Hepatocyte (in vitro differentiated cells): ENCODE results near the gene PLPP1. TPM values are rescaled to one million over a fixed set of nuclear protein-coding genes. Genes with fewer than 3 reads are reported as not detected.

Source experiments
- DNase-seq: peaks from one replicate; pipeline ENCODE4 v3.0.0-alpha.2; 2016; ENCODE audit warnings: low spot score
- H2AFZ ChIP-seq: fragments of 200-600 bp; sonication (generic); 2 replicates; pipeline ENCODE4 v1.6.0; 2016; ENCODE audit warnings: antibody characterized with exemption, mild to moderate bottlenecking
- H3K27ac ChIP-seq: fragments of 200-600 bp; sonication (generic); 2 replicates; pipeline ENCODE4 v1.5.1; 2016; ENCODE audit warnings: mild to moderate bottlenecking
- H3K27me3 ChIP-seq: fragments of 200-600 bp; sonication (generic); 2 replicates; pipeline ENCODE4 v1.6.1; 2016
- H3K36me3 ChIP-seq: fragments of 200-600 bp; sonication (generic); replicated peaks from 2 replicates; pipeline ENCODE4 v1.5.1; 2016; ENCODE audit warnings: low read depth; ENCODE audit not compliant: insufficient read depth
- H3K4me1 ChIP-seq: fragments of 200-600 bp; sonication (generic); 2 replicates; pipeline ENCODE4 v1.5.1; 2016; ENCODE audit warnings: mild to moderate bottlenecking, moderate library complexity; ENCODE audit not compliant: insufficient read depth
- H3K4me2 ChIP-seq: fragments of 200-600 bp; sonication (generic); 2 replicates; pipeline ENCODE4 v1.6.0; 2016
- H3K4me3 ChIP-seq: fragments of 200-600 bp; sonication (generic); 2 replicates; pipeline ENCODE4 v1.5.1; 2016; ENCODE audit warnings: mild to moderate bottlenecking
- H3K79me2 ChIP-seq: fragments of 200-600 bp; sonication (generic); 2 replicates; pipeline ENCODE4 v1.6.0; 2017; ENCODE audit warnings: mild to moderate bottlenecking
- H3K9me2 ChIP-seq: fragments of 200-600 bp; sonication (generic); replicated peaks from 2 replicates; pipeline ENCODE4 v1.6.0; 2017; ENCODE audit warnings: mild to moderate bottlenecking; ENCODE audit not compliant: insufficient read depth
- H3K9me3 ChIP-seq: fragments of 200-600 bp; sonication (generic); 2 replicates; pipeline ENCODE4 v1.5.1; 2016; ENCODE audit warnings: low read depth, mild to moderate bottlenecking
- H4K20me1 ChIP-seq: fragments of 200-600 bp; sonication (generic); 2 replicates; pipeline ENCODE4 v1.6.0; 2016; ENCODE audit warnings: mild to moderate bottlenecking; ENCODE audit not compliant: insufficient read depth, poor library complexity, severe bottlenecking
- CTCF ChIP-seq: fragments of 200-600 bp; sonication (generic); IDR thresholded peaks from 2 replicates; pipeline ENCODE4 v1.5.1; 2016; ENCODE audit warnings: antibody characterized with exemption, mild to moderate bottlenecking; ENCODE audit not compliant: poor library complexity
- EZH2 ChIP-seq: fragments of 200-600 bp; sonication (generic); IDR thresholded peaks from 2 replicates; pipeline ENCODE4 v1.6.1; 2016; ENCODE audit warnings: antibody characterized with exemption, mild to moderate bottlenecking, borderline replicate concordance
- EZH2phosphoT487 ChIP-seq: fragments of 200-600 bp; sonication (generic); IDR thresholded peaks from one replicate; pipeline ENCODE4 v1.6.1; 2018; ENCODE audit warnings: antibody characterized with exemption, mild to moderate bottlenecking, low read depth, moderate library complexity; ENCODE audit not compliant: unreplicated experiment, severe bottlenecking
- WGBS: methylation state at CpG from one replicate; pipeline ENCODE4 v1.1.6; 2016; ENCODE audit warnings: low lambda C conversion rate; ENCODE audit errors: missing lambda C conversion rate; 5-methylcytosine and 5-hydroxymethylcytosine counted together
- polyA plus RNA-seq: library from polyadenylated mRNA; unstranded; fragments of >200 nt; fragmentation: Nextera tagmentation; extraction: Ambion mirVana; gene quantifications from 2 replicates; pipeline ENCODE4 v1.2.1, GENCODE V29; 2016
- total RNA-seq: library from RNA; depleted of rRNA; stranded (reverse); fragments of >200 nt; gene quantifications from 2 replicates; pipeline ENCODE4 v1.2.3, GENCODE V29; 2014

PLPP1 gene
- total and polyA plus RNA-seq, 2 experiments from 2014 or later = 80.1 to 84.9 TPM

GRCh38 chr5:55530669-55531068 lies 4.1 kb downstream of the PLPP1 start:
- Histone ChIP-seq H3K4me2 (no peak overlapping the region), H3K36me3 (no peaks in the 10 kb centered on the region), H3K4me1 (peaks cover 23% of the 10 kb centered on the region), H2AFZ (no peak overlapping the region), H3K27ac (no peak overlapping the region), H4K20me1 (peaks cover 15% of the 10 kb centered on the region), H3K9me3 (no peaks in the 10 kb centered on the region), H3K4me3 (no peak overlapping the region), H3K27me3 (no peaks in the 10 kb centered on the region), H3K9me2 (no peaks in the 10 kb centered on the region), H3K79me2 (peaks cover 81% of the 10 kb centered on the region)
- 91% methylated on average over 27 of the region's 27 CpGs for WGBS
- DNase-seq = no peak
- TF ChIP-seq CTCF (no peak), EZH2phosphoT487 (no peak), EZH2 (no peak)

DNA sequence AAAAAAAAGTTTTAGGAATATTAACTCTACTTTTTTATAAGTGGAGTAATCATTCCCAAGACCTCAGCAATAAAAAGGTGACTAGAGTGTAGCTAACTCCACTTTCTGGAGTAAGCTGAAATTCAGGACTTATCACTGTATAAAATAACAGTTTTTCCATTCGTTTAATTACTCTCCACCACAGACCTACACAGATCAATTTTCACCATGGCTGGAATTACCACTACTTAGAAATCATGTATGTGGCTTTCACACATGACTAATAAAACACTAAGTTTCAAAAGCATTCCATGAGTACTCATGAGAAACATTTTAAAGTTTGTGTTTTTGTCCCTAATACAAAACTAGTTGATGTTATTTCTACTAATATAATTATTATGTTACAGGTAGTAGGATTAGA lies 9.9 kb downstream of the PLPP1 start:
- no peak overlapping the region for H3K4me2 ChIP-seq
- H3K9me2 ChIP-seq = no peaks in the 10 kb centered on the region
- TF ChIP-seq CTCF = no peak
- TF ChIP-seq EZH2 = no peak
- TF ChIP-seq EZH2phosphoT487 = no peak
- no peak overlapping the region for H3K4me3 ChIP-seq
- H3K27ac ChIP-seq = no peak overlapping the region
- peaks cover 78% of the 10 kb centered on the region for H3K79me2 ChIP-seq
- H3K27me3 ChIP-seq = no peaks in the 10 kb centered on the region
- no peaks in the 10 kb centered on the region for H4K20me1 ChIP-seq
- DNase-seq = no peak
- H3K9me3 ChIP-seq = no peaks in the 10 kb centered on the region
- H2AFZ ChIP-seq = no peak overlapping the region
- peaks cover 4% of the 10 kb centered on the region for H3K4me1 ChIP-seq
- H3K36me3 ChIP-seq = no peaks in the 10 kb centered on the region
- WGBS = 60% methylated on average over 1 of the region's 1 CpG

DNA sequence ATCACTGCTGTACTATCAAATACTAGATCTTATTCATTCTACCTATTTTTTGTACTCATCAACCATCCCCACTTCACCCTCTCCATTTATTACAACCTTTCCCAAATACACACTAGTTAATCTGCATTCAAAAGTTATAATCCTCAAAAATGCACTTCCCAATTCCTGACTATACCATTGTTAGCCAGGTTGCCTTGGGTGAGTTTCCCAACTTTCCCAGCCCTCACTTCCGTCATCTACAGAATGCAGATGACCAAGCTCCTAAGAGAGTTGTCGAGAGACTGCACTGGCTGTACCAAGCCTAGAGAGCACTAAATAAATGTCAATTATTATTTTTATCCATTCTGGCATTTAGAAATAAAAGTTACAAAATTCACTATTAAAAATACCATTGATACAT lies 11.5 kb downstream of the PLPP1 start:
- Histone ChIP-seq H3K9me2 (no peaks in the 10 kb centered on the region), H3K4me2 (no peak overlapping the region), H3K4me3 (no peak overlapping the region), H3K27ac (no peak overlapping the region), H2AFZ (no peak overlapping the region), H3K36me3 (no peaks in the 10 kb centered on the region), H3K4me1 (peaks cover 7% of the 10 kb centered on the region), H3K9me3 (no peaks in the 10 kb centered on the region), H3K27me3 (no peaks in the 10 kb centered on the region), H3K79me2 (peaks cover 62% of the 10 kb centered on the region), H4K20me1 (no peaks in the 10 kb centered on the region)
- WGBS = 98% methylated on average over 2 of the region's 2 CpGs
- TF ChIP-seq EZH2 = no peak
- no peak for TF ChIP-seq CTCF
- TF ChIP-seq EZH2phosphoT487 = no peak
- DNase-seq = no peak

DNA sequence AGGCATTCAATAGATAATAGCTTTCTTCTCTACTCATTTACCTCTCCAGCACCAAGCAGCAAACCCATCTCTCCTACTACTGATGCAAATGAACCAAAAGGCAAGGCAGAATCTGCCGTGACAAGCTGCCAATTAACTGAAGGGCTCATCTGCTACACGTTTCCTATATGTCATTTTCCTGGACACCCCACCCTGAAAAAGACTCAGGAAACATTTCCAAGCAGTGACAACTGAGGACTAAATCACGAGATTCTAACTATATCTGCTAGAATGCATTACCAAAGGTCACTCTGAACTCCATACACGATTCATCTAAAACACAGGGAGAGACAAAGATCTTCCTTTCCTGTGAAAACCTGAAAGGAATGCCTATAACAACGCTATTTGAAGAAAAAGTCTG lies 12.9 kb downstream of the PLPP1 start:
- Histone ChIP-seq H3K4me3 (no peak overlapping the region), H3K36me3 (no peaks in the 10 kb centered on the region), H3K79me2 (peaks cover 62% of the 10 kb centered on the region), H3K27me3 (no peaks in the 10 kb centered on the region), H2AFZ (no peak overlapping the region), H3K9me2 (no peaks in the 10 kb centered on the region), H3K4me1 (peaks cover 15% of the 10 kb centered on the region), H3K4me2 (peak overlapping the region; percentile 39), H4K20me1 (no peaks in the 10 kb centered on the region), H3K27ac (peak overlapping the region; percentile 92), H3K9me3 (no peaks in the 10 kb centered on the region)
- DNase-seq = peak; percentile 32
- no peak for TF ChIP-seq EZH2phosphoT487
- TF ChIP-seq EZH2 = no peak
- no peak for TF ChIP-seq CTCF
- 54% methylated on average over 5 of the region's 5 CpGs for WGBS
